HFF-Myc (cell line): Measurements from ENCODE around the gene FXYD4.

Experiments
- DNase-seq: peaks from one replicate; pipeline ENCODE4 v3.0.0-alpha.2; 2011; ENCODE audit warnings: low read depth; ENCODE audit errors: extremely low read depth
- H3K4me3 ChIP-seq: replicated peaks from 2 replicates; pipeline ENCODE4 v1.5.1; 2011; ENCODE audit warnings: low read depth, mild to moderate bottlenecking, control low read depth, low read length
- TF ChIP-seq, protein P1 (sequence below): IDR thresholded peaks from 2 replicates; pipeline ENCODE4 v1.5.1; 2012; ENCODE audit warnings: mild to moderate bottlenecking, low read depth, low read length, control low read depth; ENCODE audit errors: missing control alignments

Gene FXYD4

DNA sequence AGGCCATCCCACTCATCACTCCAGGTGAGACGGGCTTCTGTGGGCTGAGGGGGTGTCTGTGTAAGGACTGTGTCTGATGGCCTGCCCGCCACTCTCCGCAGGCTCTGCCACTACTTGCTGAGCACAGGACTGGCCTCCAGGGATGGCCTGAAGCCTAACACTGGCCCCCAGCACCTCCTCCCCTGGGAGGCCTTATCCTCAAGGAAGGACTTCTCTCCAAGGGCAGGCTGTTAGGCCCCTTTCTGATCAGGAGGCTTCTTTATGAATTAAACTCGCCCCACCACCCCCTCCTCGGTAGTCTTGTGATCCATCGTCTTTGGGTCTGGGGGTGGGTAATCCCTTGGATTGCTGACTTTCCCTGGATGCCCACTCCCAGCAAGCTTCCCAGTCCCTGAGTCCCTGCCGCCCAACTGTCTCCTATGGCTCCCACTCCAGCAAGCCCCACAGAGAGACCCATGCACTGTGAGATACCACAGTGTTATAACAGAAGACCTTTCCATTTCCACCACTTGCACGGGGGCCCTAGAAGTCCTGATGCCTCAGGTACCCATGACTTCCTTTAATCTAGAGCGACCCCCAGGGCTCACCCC is 4.7 kb downstream of the FXYD4 start:
- H3K4me3 ChIP-seq, result no peak overlapping the region
- DNase-seq, result no peak
- TF ChIP-seq, protein P1, sequence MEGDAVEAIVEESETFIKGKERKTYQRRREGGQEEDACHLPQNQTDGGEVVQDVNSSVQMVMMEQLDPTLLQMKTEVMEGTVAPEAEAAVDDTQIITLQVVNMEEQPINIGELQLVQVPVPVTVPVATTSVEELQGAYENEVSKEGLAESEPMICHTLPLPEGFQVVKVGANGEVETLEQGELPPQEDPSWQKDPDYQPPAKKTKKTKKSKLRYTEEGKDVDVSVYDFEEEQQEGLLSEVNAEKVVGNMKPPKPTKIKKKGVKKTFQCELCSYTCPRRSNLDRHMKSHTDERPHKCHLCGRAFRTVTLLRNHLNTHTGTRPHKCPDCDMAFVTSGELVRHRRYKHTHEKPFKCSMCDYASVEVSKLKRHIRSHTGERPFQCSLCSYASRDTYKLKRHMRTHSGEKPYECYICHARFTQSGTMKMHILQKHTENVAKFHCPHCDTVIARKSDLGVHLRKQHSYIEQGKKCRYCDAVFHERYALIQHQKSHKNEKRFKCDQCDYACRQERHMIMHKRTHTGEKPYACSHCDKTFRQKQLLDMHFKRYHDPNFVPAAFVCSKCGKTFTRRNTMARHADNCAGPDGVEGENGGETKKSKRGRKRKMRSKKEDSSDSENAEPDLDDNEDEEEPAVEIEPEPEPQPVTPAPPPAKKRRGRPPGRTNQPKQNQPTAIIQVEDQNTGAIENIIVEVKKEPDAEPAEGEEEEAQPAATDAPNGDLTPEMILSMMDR, result no peak

DNA sequence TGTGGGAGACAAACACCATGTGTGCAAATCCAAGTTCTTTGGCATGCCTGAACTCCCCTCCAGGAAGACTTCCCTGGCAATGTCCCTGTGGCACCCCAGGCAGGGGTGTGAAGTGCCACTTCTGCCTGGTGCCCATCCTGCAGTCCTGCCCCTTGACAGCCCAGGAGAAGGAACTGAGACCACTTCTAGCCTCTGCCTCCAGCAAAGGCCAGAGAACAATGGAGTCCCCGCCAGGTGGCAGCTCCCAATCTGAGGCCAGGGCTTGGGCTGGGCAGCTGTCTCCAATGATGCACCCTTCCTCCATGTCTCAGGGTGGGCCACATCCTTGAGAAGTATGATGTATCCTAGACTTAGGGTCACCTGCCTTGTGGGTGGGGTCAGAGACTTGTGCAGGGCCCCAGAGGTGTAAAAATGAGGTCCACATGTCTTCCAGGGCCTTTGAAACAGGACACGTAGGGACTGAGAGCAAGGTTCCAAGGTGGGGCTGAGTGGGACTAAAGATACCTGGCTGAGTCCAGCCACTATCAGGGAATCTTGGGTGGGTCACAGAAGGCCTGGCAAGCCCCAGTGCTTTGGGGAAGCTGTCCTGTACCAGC is 5.5 kb downstream of the FXYD4 start:
- TF ChIP-seq, protein P1, result no peak
- no peak overlapping the region for H3K4me3 ChIP-seq

GRCh38 chr10:43377424-43377883 is 6.0 kb downstream of the FXYD4 start:
- TF ChIP-seq, protein P1, result peak; percentile 3
- no peak for DNase-seq
- H3K4me3 ChIP-seq, result no peak overlapping the region

More for the DNA sequence above, 5.5 kb downstream of the FXYD4 start:
- no peak for DNase-seq

GRCh38 chr10:43380610-43381222 is 9.3 kb downstream of the FXYD4 start:
- TF ChIP-seq, protein P1, result no peak
- H3K4me3 ChIP-seq, result no peak overlapping the region
- no peak for DNase-seq

DNA sequence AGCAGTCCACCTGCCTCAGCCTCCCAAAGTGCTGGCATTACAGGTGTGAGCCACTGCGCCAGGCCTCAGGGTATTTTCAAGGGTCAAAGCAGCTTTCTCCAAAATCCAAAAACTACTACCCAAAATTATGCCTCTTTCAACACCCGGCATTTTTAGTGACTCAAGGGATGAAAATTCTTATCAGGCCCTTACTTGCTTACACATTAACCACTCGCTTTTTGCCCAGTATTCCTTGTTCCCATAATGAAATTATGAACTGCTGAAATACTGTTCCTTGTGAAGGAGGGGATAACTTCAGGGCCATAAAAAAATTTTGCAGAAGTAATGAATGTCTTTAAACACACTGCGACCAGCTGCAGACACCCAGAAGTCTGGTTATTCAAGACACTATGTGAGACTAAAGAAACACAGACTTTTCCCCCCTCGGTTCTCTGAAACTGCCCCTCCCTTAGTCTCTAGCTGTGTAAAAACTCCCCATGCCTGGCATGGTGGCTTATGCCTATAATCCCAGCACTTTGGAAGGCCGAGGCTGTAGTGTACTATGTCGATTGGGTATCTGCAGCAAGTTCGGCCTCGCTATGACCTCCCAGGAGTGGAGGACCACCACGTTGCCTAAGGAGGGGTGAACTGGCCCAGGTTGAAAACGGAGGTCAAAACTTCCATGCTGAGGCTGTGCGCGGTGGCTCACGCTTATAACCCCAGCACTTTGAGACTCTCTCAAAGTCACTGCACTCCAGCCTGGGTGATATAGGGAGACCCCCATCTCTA is 12.0 kb downstream of the FXYD4 start:
- TF ChIP-seq, protein P1, result no peak
- no peak for DNase-seq
- H3K4me3 ChIP-seq, result no peak overlapping the region

- H3K4me3 ChIP-seq, result no peak overlapping the region
- DNase-seq, result no peak
- TF ChIP-seq, protein P1, result no peak
These were observed 13.1 kb downstream of the FXYD4 start for GRCh38 chr10:43384252-43385221.
